PFSK-1 (cell line): Measurements from ENCODE around the gene NCOA5.

Experiments
- FOXP2 ChIP-seq: optimal IDR thresholded peaks from 2 replicates; pipeline ENCODE3; 2011; ENCODE audit warnings: borderline replicate concordance, control low read depth, inconsistent platforms; ENCODE audit not compliant: insufficient read depth; ENCODE audit errors: extremely low read length, extremely low read depth
- POLR2AphosphoS5 ChIP-seq: IDR thresholded peaks from 2 replicates; pipeline ENCODE4 v1.6.1; 2012; ENCODE audit warnings: low read depth, mild to moderate bottlenecking, control low read depth, low read length, moderate library complexity
- SIN3A ChIP-seq: IDR thresholded peaks from 2 replicates; pipeline ENCODE4 v1.6.1; 2012; ENCODE audit warnings: mild to moderate bottlenecking, low read length, moderate library complexity, borderline replicate concordance; ENCODE audit not compliant: insufficient read depth
- TAF1 ChIP-seq: IDR thresholded peaks from 2 replicates; pipeline ENCODE4 v1.6.1; 2012; ENCODE audit warnings: low read length, control low read depth, borderline replicate concordance; ENCODE audit not compliant: insufficient read depth
- TF ChIP-seq, protein P1 (sequence below), 2 experiments: IDR thresholded peaks; 2 replicates each; pipeline versions ENCODE4 v1.6.1 to v1.8.0; 2011 to 2012; ENCODE audit warnings: low read depth in 2 of 2, low read length in 2 of 2, control low read depth in 1 of 2, inconsistent platforms in 1 of 2, mild to moderate bottlenecking in 1 of 2, moderate library complexity in 1 of 2; ENCODE audit not compliant: insufficient read depth in 1 of 2

DNA sequence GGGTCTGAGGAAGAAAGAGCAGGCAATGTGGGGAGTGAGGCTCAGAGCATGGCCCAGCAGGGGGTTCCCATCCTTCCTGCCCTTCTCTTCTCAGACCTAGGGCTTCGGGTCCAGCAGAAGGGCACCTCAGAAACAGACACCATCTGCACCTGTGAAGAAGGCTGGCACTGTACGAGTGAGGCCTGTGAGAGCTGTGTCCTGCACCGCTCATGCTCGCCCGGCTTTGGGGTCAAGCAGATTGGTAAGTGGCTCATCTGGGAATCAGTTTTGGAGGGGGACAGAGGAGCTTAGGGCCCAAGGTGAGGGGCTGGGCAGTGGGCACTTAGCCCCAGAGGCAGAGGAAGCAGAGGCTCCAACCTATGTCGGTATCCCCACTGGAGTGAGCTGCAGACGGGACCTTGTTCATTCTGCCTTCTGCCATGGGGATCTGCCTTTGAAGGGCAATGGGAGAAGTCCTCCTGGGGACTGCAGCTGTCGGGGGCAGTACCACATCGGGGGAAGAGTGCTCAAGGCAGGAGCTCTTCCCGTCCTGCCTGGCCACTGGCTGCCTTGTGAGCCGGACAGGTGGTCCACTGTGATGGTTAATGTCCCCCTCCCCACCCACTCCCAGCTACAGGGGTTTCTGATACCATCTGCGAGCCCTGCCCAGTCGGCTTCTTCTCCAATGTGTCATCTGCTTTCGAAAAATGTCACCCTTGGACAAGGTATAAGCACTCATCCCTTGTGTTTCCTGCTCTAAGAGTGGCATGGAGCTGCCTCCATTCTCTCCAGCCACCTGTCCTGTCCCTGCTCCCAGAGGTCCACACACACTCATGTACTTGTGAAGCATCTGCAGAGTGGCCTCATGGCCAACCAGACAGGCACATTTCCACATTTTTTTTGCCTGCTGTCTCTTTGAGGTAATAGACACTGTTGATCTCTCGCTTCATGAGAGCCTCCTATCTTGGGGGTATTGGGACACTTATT is 33.0 kb upstream of the NCOA5 start:
- no peak for TF ChIP-seq TAF1
- TF ChIP-seq, protein P1, sequence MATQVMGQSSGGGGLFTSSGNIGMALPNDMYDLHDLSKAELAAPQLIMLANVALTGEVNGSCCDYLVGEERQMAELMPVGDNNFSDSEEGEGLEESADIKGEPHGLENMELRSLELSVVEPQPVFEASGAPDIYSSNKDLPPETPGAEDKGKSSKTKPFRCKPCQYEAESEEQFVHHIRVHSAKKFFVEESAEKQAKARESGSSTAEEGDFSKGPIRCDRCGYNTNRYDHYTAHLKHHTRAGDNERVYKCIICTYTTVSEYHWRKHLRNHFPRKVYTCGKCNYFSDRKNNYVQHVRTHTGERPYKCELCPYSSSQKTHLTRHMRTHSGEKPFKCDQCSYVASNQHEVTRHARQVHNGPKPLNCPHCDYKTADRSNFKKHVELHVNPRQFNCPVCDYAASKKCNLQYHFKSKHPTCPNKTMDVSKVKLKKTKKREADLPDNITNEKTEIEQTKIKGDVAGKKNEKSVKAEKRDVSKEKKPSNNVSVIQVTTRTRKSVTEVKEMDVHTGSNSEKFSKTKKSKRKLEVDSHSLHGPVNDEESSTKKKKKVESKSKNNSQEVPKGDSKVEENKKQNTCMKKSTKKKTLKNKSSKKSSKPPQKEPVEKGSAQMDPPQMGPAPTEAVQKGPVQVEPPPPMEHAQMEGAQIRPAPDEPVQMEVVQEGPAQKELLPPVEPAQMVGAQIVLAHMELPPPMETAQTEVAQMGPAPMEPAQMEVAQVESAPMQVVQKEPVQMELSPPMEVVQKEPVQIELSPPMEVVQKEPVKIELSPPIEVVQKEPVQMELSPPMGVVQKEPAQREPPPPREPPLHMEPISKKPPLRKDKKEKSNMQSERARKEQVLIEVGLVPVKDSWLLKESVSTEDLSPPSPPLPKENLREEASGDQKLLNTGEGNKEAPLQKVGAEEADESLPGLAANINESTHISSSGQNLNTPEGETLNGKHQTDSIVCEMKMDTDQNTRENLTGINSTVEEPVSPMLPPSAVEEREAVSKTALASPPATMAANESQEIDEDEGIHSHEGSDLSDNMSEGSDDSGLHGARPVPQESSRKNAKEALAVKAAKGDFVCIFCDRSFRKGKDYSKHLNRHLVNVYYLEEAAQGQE (IDR thresholded peaks at IDR 0.05; ENCODE audit: insufficient read depth in 1 of 2, low read depth in 2 of 2, low read length in 2 of 2): no peak
- TF ChIP-seq FOXP2: no peak
- no peak for TF ChIP-seq SIN3A
- no peak for TF ChIP-seq POLR2AphosphoS5
